Stimulated activated CD4-positive, alpha-beta T cell treated with anti-CD3 and anti-CD28 coated beads, TNF-alpha, amount 100 ng/mL, for 48 hours (primary cell): Measurements from ENCODE around the gene RAX2.

Source experiments
- DNase-seq, 3 donors: peaks; one replicate each; pipeline ENCODE4 v3.0.0-alpha.2; 2020; ENCODE audit warnings: low read depth in 3 of 3

The RAX2 gene

GRCh38 chr19:3801412-3802096 is 29.5 kb upstream of the RAX2 start:
- peak in 2 of 3 donors; percentile 27 to 54 for DNase-seq

- no peak for DNase-seq
Measured at GRCh38 chr19:3800996-3801395, 29.0 kb upstream of the RAX2 start.

GRCh38 chr19:3798137-3798536 is 26.1 kb upstream of the RAX2 start:
- DNase-seq: no peak

GRCh38 chr19:3796358-3796757 is 24.3 kb upstream of the RAX2 start:
- no peak for DNase-seq

GRCh38 chr19:3793799-3794198 is 21.8 kb upstream of the RAX2 start:
- DNase-seq: no peak

GRCh38 chr19:3792114-3792513 is 20.1 kb upstream of the RAX2 start:
- DNase-seq: no peak

- DNase-seq: no peak
Measured at GRCh38 chr19:3790941-3791340, 18.9 kb upstream of the RAX2 start.

- DNase-seq: no peak
Measured at GRCh38 chr19:3790209-3790734, 18.2 kb upstream of the RAX2 start.

GRCh38 chr19:3788996-3789778 is 17.2 kb upstream of the RAX2 start:
- DNase-seq: no peak

GRCh38 chr19:3785938-3786824 is 14.2 kb upstream of the RAX2 start, which contains the start of gene MATK:
Gene MATK (minus strand): TSS chr19:3786381. CDS start chr19:3785135, 1,246 bp downstream.
- peak in 1 of 3 donors; percentile 26 for DNase-seq

- peak in 1 of 3 donors; percentile 20 for DNase-seq
Measured at GRCh38 chr19:3785451-3785937, 13.5 kb upstream of the RAX2 start.

- DNase-seq: no peak
Measured at GRCh38 chr19:3784607-3785450, 12.8 kb upstream of the RAX2 start.

GRCh38 chr19:3783660-3784584 is 11.9 kb upstream of the RAX2 start:
- DNase-seq: peak in 2 of 3 donors; percentile 22 to 44

- DNase-seq: no peak
Measured at GRCh38 chr19:3782903-3783302, 10.9 kb upstream of the RAX2 start.

GRCh38 chr19:3782330-3782729 is 10.3 kb upstream of the RAX2 start:
- no peak for DNase-seq

GRCh38 chr19:3781603-3782002 is 9.6 kb upstream of the RAX2 start:
- DNase-seq: no peak

GRCh38 chr19:3780786-3781304 is 8.8 kb upstream of the RAX2 start:
- DNase-seq: no peak

- no peak for DNase-seq
Measured at GRCh38 chr19:3778899-3779723, 7.1 kb upstream of the RAX2 start.
